RKO (cell line): ENCODE measurements around the gene GPC5.
A peak's percentile ranks its signal among the peaks of the same experiment; 100 is the strongest.

Source experiments
- DNase-seq: peaks from one replicate; pipeline ENCODE4 v3.0.0-alpha.2; 2016; ENCODE audit warnings: low spot score

Gene GPC5

GRCh38 chr13:91978571-91978970 is 580.1 kb downstream of the GPC5 start:
- no peak for DNase-seq

- DNase-seq = no peak
Measured at GRCh38 chr13:91986761-91987483, 588.5 kb downstream of the GPC5 start.

- no peak for DNase-seq
Measured at GRCh38 chr13:91988331-91988730, 589.9 kb downstream of the GPC5 start.

GRCh38 chr13:92012787-92013186 is 614.4 kb downstream of the GPC5 start:
- DNase-seq = no peak

GRCh38 chr13:92017737-92018136 is 619.3 kb downstream of the GPC5 start:
- no peak for DNase-seq

GRCh38 chr13:92028695-92029094 is 630.3 kb downstream of the GPC5 start:
- DNase-seq = no peak

- no peak for DNase-seq
Measured at GRCh38 chr13:92029641-92030040, 631.2 kb downstream of the GPC5 start.

GRCh38 chr13:92038905-92039304 is 640.5 kb downstream of the GPC5 start:
- no peak for DNase-seq

- DNase-seq = no peak
Measured at GRCh38 chr13:92042522-92042921, 644.1 kb downstream of the GPC5 start.

GRCh38 chr13:92044351-92044750 is 645.9 kb downstream of the GPC5 start:
- DNase-seq = no peak

GRCh38 chr13:92054389-92054788 is 656.0 kb downstream of the GPC5 start:
- no peak for DNase-seq

GRCh38 chr13:92074658-92075057 is 676.2 kb downstream of the GPC5 start:
- DNase-seq = peak; percentile 61

GRCh38 chr13:92097337-92097903 is 699.0 kb downstream of the GPC5 start:
- DNase-seq = peak; percentile 3

- DNase-seq = no peak
Measured at GRCh38 chr13:92101801-92102200, 703.4 kb downstream of the GPC5 start.

- no peak for DNase-seq
Measured at GRCh38 chr13:92103689-92104153, 705.3 kb downstream of the GPC5 start.

- no peak for DNase-seq
Measured at GRCh38 chr13:92122186-92122853, 723.9 kb downstream of the GPC5 start.

GRCh38 chr13:92126399-92126798 is 728.0 kb downstream of the GPC5 start:
- no peak for DNase-seq

- DNase-seq = no peak
Measured at GRCh38 chr13:92135509-92135908, 737.1 kb downstream of the GPC5 start.

- peak; percentile 4 for DNase-seq
Measured at GRCh38 chr13:92136449-92137155, 738.2 kb downstream of the GPC5 start.

- DNase-seq = no peak
Measured at GRCh38 chr13:92137520-92137919, 739.1 kb downstream of the GPC5 start.

GRCh38 chr13:92143766-92144165 is 745.3 kb downstream of the GPC5 start:
- peak; percentile 23 for DNase-seq

- DNase-seq = no peak
Measured at GRCh38 chr13:92150606-92151005, 752.2 kb downstream of the GPC5 start.

GRCh38 chr13:92158346-92158745 is 759.9 kb downstream of the GPC5 start:
- peak; percentile 60 for DNase-seq
